Liver (tissue), 9 donors: ENCODE data around the gene CRB2. TPM values are rescaled to one million over a fixed set of nuclear protein-coding genes. Genes with fewer than 3 reads are reported as not detected.

Experiments used
- DNase-seq: peaks from one replicate; pipeline ENCODE4 v3.0.0-alpha.2; 2017; ENCODE audit warnings: low spot score
- H3K27ac ChIP-seq, 2 donors: one replicate each; pipeline ENCODE4 v1.7.0; 2013; ENCODE audit warnings: inconsistent platforms in 2 of 2, low read length in 2 of 2, control low read depth in 1 of 2, low read depth in 1 of 2, mild to moderate bottlenecking in 1 of 2
- H3K27me3 ChIP-seq, 4 donors: one replicate each; pipeline versions ENCODE4 v1.6.1 to v1.7.0; 2013; ENCODE audit warnings: low read length in 3 of 4, inconsistent platforms in 1 of 4, mild to moderate bottlenecking in 1 of 4, moderate library complexity in 1 of 4; ENCODE audit not compliant: control insufficient read depth in 4 of 4, insufficient read depth in 4 of 4
- H3K36me3 ChIP-seq, 4 donors: one replicate each; pipeline versions ENCODE4 v1.6.1 to v1.7.0; 2013; ENCODE audit warnings: low read length in 3 of 4, mild to moderate bottlenecking in 3 of 4, low read depth in 1 of 4, moderate library complexity in 1 of 4; ENCODE audit not compliant: control insufficient read depth in 4 of 4, insufficient read depth in 3 of 4
- H3K4me1 ChIP-seq, 4 donors: one replicate each; pipeline versions ENCODE4 v1.6.1 to v1.7.0; 2013; ENCODE audit warnings: low read length in 3 of 4, mild to moderate bottlenecking in 3 of 4, moderate library complexity in 1 of 4; ENCODE audit not compliant: control insufficient read depth in 4 of 4, insufficient read depth in 4 of 4
- H3K4me3 ChIP-seq, 3 donors: one replicate each; pipeline versions ENCODE4 v1.6.1 to v1.7.0; 2013; ENCODE audit warnings: low read length in 3 of 3, control low read depth in 1 of 3, low read depth in 1 of 3, mild to moderate bottlenecking in 1 of 3
- H3K9ac ChIP-seq, 2 donors: one replicate each; pipeline ENCODE4 v1.7.0; 2013; ENCODE audit warnings: low read length in 2 of 2, mild to moderate bottlenecking in 2 of 2, moderate library complexity in 2 of 2, control low read depth in 1 of 2, low read depth in 1 of 2
- H3K9me3 ChIP-seq, 4 donors: one replicate each; pipeline versions ENCODE4 v1.6.1 to v1.7.0; 2013; ENCODE audit warnings: low read length in 3 of 4; ENCODE audit not compliant: control insufficient read depth in 4 of 4
- ATF3 ChIP-seq: IDR thresholded peaks from 2 replicates; pipeline ENCODE4 v1.6.1; 2016; ENCODE audit warnings: antibody characterized with exemption
- EGR1 ChIP-seq, 2 donors: IDR thresholded peaks; 2 replicates each; pipeline ENCODE4 v1.6.1; 2016 to 2018; ENCODE audit warnings: antibody characterized with exemption in 2 of 2, low read depth in 2 of 2
- FOXA2 ChIP-seq: IDR thresholded peaks from 2 replicates; pipeline ENCODE4 v1.6.1; 2016; ENCODE audit warnings: antibody characterized with exemption
- GABPA ChIP-seq, 2 donors: IDR thresholded peaks in 1 of 2; conservative IDR thresholded peaks in 1 of 2; 2 replicates each; pipeline ENCODE4 v1.6.1; 2016; ENCODE audit warnings: antibody characterized with exemption in 2 of 2, mild to moderate bottlenecking in 1 of 2, moderate library complexity in 1 of 2
- HNF4A ChIP-seq, 2 donors: conservative IDR thresholded peaks; 2 replicates each; pipeline ENCODE4 v1.6.1; 2016; ENCODE audit warnings: antibody characterized with exemption in 2 of 2, mild to moderate bottlenecking in 2 of 2
- HNF4G ChIP-seq: IDR thresholded peaks from 2 replicates; pipeline ENCODE4 v1.6.1; 2016; ENCODE audit warnings: antibody characterized with exemption
- JUND ChIP-seq, 2 donors: IDR thresholded peaks; 2 replicates each; pipeline ENCODE4 v1.6.1; 2016; ENCODE audit warnings: antibody characterized with exemption in 2 of 2
- NR2F2 ChIP-seq: IDR thresholded peaks from 2 replicates; pipeline ENCODE4 v1.6.1; 2016; ENCODE audit warnings: antibody characterized with exemption
- RAD21 ChIP-seq, 2 donors: IDR thresholded peaks; 2 replicates each; pipeline ENCODE4 v1.6.1; 2016; ENCODE audit warnings: antibody characterized with exemption in 2 of 2, mild to moderate bottlenecking in 2 of 2
- RXRA ChIP-seq, 2 donors: IDR thresholded peaks; 2 replicates each; pipeline ENCODE4 v1.6.1; 2017 to 2018; ENCODE audit warnings: antibody characterized with exemption in 2 of 2, mild to moderate bottlenecking in 1 of 2
- SP1 ChIP-seq: IDR thresholded peaks from 2 replicates; pipeline ENCODE4 v1.6.1; 2018; ENCODE audit warnings: antibody characterized with exemption, mild to moderate bottlenecking
- TAF1 ChIP-seq: conservative IDR thresholded peaks from 2 replicates; pipeline ENCODE4 v1.6.1; 2016; ENCODE audit warnings: antibody characterized with exemption, mild to moderate bottlenecking
- YY1 ChIP-seq: IDR thresholded peaks from 2 replicates; pipeline ENCODE4 v1.6.1; 2016; ENCODE audit warnings: antibody characterized with exemption, mild to moderate bottlenecking
- ZBTB33 ChIP-seq: IDR thresholded peaks from 2 replicates; pipeline ENCODE4 v1.6.1; 2016; ENCODE audit warnings: antibody characterized with exemption
- WGBS: extraction: QIAGEN DNeasy Blood & Tissue Kit; methylation state at CpG from one replicate; pipeline ENCODE4 v1.1.7; 2013; 5-methylcytosine and 5-hydroxymethylcytosine counted together
- polyA plus RNA-seq, 2 donors: library from polyadenylated mRNA; stranded (reverse) in 1 of 2; unstranded in 1 of 2; fragments of 200-250 nt in 1 of 2; fragments of >200 nt in 1 of 2; fragmentation: Nextera tagmentation in 1 of 2; extraction: Ambion mirVana in 1 of 2; gene quantifications; one replicate each; pipeline versions ENCODE4 v1.2.1 to v1.2.3, GENCODE V29; 2013 to 2015
- total RNA-seq, 2 donors: library from RNA; depleted of rRNA; stranded (reverse); fragments of >200 nt; gene quantifications; one replicate each; pipeline ENCODE4 v1.2.3, GENCODE V29; 2014
- TF ChIP-seq, protein P1 (sequence below): IDR thresholded peaks from 2 replicates; pipeline ENCODE4 v1.6.1; 2016; ENCODE audit warnings: antibody characterized with exemption, mild to moderate bottlenecking
- TF ChIP-seq, protein P2 (sequence below): IDR thresholded peaks from 2 replicates; pipeline ENCODE4 v1.6.1; 2016; ENCODE audit warnings: antibody characterized with exemption
- TF ChIP-seq, protein P3 (sequence below): fragments of 150-350 bp; IDR thresholded peaks from 2 replicates; pipeline ENCODE4 v1.5.1; 2017; ENCODE audit warnings: improper control_type of control experiment, low read depth, low read length; ENCODE audit not compliant: missing input control
- donor health status: healthy.
- donor health status: healthy.
- donor health status: healthy.
- donor health status: healthy.
- donor health status: healthy.

Gene CRB2
- total and polyA plus RNA-seq, 4 donors, result 1.7 TPM; not detected in 3

GRCh38 chr9:123370108-123370507 is 14.1 kb downstream of the CRB2 start:
- peaks cover 2 to 11% (median 5%) of the 10 kb centered on the region in 4 donors for H3K4me1 ChIP-seq
- H3K36me3 ChIP-seq, result no peaks in the 10 kb centered on the region
- TF ChIP-seq HNF4A (conservative IDR thresholded peaks at IDR 0.05) (no peak), NR2F2 (no peak), SP1 (no peak), FOXA2 (no peak), RAD21 (IDR thresholded peaks at IDR 0.05) (no peak), JUND (IDR thresholded peaks at IDR 0.05) (no peak), HNF4G (no peak), EGR1 (IDR thresholded peaks at IDR 0.05; ENCODE audit: low read depth in 2 of 2) (no peak), ATF3 (no peak), RXRA (IDR thresholded peaks at IDR 0.05) (no peak), ZBTB33 (no peak), TAF1 (no peak), YY1 (no peak), GABPA (IDR thresholded peaks at IDR 0.05 in 1 of 2, conservative IDR thresholded peaks at IDR 0.05 in 1 of 2) (no peak)
- TF ChIP-seq, protein P1, sequence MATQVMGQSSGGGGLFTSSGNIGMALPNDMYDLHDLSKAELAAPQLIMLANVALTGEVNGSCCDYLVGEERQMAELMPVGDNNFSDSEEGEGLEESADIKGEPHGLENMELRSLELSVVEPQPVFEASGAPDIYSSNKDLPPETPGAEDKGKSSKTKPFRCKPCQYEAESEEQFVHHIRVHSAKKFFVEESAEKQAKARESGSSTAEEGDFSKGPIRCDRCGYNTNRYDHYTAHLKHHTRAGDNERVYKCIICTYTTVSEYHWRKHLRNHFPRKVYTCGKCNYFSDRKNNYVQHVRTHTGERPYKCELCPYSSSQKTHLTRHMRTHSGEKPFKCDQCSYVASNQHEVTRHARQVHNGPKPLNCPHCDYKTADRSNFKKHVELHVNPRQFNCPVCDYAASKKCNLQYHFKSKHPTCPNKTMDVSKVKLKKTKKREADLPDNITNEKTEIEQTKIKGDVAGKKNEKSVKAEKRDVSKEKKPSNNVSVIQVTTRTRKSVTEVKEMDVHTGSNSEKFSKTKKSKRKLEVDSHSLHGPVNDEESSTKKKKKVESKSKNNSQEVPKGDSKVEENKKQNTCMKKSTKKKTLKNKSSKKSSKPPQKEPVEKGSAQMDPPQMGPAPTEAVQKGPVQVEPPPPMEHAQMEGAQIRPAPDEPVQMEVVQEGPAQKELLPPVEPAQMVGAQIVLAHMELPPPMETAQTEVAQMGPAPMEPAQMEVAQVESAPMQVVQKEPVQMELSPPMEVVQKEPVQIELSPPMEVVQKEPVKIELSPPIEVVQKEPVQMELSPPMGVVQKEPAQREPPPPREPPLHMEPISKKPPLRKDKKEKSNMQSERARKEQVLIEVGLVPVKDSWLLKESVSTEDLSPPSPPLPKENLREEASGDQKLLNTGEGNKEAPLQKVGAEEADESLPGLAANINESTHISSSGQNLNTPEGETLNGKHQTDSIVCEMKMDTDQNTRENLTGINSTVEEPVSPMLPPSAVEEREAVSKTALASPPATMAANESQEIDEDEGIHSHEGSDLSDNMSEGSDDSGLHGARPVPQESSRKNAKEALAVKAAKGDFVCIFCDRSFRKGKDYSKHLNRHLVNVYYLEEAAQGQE, result no peak
- TF ChIP-seq, protein P2, sequence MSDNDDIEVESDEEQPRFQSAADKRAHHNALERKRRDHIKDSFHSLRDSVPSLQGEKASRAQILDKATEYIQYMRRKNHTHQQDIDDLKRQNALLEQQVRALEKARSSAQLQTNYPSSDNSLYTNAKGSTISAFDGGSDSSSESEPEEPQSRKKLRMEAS, result no peak
- TF ChIP-seq, protein P3, sequence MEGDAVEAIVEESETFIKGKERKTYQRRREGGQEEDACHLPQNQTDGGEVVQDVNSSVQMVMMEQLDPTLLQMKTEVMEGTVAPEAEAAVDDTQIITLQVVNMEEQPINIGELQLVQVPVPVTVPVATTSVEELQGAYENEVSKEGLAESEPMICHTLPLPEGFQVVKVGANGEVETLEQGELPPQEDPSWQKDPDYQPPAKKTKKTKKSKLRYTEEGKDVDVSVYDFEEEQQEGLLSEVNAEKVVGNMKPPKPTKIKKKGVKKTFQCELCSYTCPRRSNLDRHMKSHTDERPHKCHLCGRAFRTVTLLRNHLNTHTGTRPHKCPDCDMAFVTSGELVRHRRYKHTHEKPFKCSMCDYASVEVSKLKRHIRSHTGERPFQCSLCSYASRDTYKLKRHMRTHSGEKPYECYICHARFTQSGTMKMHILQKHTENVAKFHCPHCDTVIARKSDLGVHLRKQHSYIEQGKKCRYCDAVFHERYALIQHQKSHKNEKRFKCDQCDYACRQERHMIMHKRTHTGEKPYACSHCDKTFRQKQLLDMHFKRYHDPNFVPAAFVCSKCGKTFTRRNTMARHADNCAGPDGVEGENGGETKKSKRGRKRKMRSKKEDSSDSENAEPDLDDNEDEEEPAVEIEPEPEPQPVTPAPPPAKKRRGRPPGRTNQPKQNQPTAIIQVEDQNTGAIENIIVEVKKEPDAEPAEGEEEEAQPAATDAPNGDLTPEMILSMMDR, result no peak
- H3K4me3 ChIP-seq, result no peak overlapping the region
- no peak overlapping the region for H3K27ac ChIP-seq
- H3K9me3 ChIP-seq, result no peaks in the 10 kb centered on the region
- WGBS, result 94% methylated on average over 13 of the region's 13 CpGs
- DNase-seq, result no peak
- no peak overlapping the region for H3K9ac ChIP-seq
- peaks cover 0 to 4% (median 1%) of the 10 kb centered on the region in 4 donors for H3K27me3 ChIP-seq
